Activated CD4-positive, alpha-beta T cell treated with anti-CD3 and anti-CD28 coated beads, Interleukin-2, amount 10 ng/mL, durations not matched to agents 24 days and 14 days (primary cell): ENCODE measurements around the gene TERT. TPM values are rescaled to one million over a fixed set of nuclear protein-coding genes. Genes with fewer than 3 reads are reported as not detected.
"Not testable (repeated sequence)": the region's sequence is repeated elsewhere in the genome, so short reads cannot be mapped to it uniquely, and the experiment has no call there.

Experiments
- DNase-seq: peaks from one replicate; pipeline ENCODE4 v3.0.0; 2022
- H3K27ac Mint-ChIP-seq: one replicate; pipeline ENCODE4 v1.8.0; 2022; ENCODE audit warnings: mild to moderate bottlenecking, mixed read lengths
- H3K27me3 Mint-ChIP-seq: one replicate; pipeline ENCODE4 v1.8.0; 2022; ENCODE audit warnings: mixed read lengths
- H3K36me3 Mint-ChIP-seq: one replicate; pipeline ENCODE4 v1.8.0; 2022; ENCODE audit warnings: low read depth, mild to moderate bottlenecking, mixed read lengths
- H3K4me1 Mint-ChIP-seq: one replicate; pipeline ENCODE4 v1.8.0; 2021; ENCODE audit warnings: mixed read lengths
- H3K4me3 Mint-ChIP-seq: one replicate; pipeline ENCODE4 v1.8.0; 2022; ENCODE audit warnings: mild to moderate bottlenecking, moderate library complexity, mixed read lengths
- H3K9me3 Mint-ChIP-seq: one replicate; pipeline ENCODE4 v1.8.0; 2021; ENCODE audit warnings: mixed read lengths
- intact Hi-C: fragments of 100-400 bp; cut with micrococcal nuclease; formaldehyde crosslinking; loops from one replicate; pipeline ENCODE4 v1.15.1; 2023
- total RNA-seq: library from RNA; stranded (reverse); gene quantifications from 2 replicates; pipeline ENCODE4 v1.2.3, GENCODE V29; 2022

Gene TERT
- total RNA-seq, 1 donor from 2014 or later = 16.8 TPM

DNA sequence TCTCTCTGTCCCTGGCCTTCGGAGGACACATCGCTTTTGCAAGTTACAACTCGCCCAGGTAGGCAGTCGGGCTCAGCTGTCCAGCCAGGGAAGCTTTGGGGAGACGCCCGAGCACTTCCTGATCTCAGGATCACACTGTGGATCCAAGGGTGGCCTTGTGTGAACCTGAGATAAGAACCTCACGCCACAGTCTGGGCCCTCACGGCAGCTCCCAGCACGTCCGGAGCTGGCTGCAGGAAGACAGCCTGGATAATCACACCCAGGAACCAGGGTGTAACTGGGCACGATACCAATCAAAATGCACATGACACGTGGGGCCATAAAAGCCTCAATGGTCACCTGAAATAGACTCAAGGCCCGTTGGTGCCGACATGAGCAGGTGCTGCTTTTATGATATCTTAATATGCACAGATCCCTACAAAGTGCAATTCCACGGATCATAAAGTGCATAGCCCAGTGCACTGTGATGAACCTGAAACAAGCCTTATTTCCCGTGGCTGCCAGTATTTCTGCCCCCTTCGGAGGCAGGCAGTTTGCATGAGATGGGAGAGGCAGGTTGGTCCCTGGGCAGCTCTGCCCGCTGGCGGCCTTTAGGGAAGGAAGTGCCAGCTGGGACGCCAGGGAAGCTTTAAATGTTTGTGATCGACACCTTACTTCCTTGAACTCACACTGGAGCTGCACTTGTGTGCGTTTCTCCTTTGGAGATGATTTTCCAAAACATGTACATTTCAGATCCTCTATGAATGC is 55.2 kb downstream of the TERT start:
- no peaks in the 10 kb centered on the region for H3K36me3 Mint-ChIP-seq
- H3K4me3 Mint-ChIP-seq = no peak overlapping the region
- no peak for DNase-seq
- no peak overlapping the region for H3K27ac Mint-ChIP-seq
- peaks cover 4% of the 10 kb centered on the region for H3K9me3 Mint-ChIP-seq
- peaks cover 3% of the 10 kb centered on the region for H3K27me3 Mint-ChIP-seq
- intact Hi-C loops = no loop called here
- H3K4me1 Mint-ChIP-seq = no peaks in the 10 kb centered on the region

DNA sequence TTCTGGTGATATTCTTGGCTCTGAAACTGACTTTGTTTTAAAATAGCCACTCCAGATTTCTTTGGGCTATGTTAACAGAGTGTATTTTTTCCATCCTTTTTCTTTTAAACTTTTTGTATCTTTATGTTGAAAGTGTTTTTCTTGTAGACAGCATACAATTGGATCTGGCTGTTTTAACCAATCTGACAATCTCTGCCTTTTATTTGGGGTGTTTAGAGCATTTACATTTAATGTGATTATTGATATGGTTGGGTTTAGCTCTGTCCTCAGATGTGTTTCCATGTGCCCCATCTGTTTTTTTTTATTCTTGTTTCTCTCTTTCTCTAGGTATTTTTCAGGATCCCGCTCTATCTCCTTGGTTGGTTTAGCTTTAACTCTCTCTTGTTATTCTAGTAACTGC is 59.0 kb downstream of the TERT start:
- peaks cover 3% of the 10 kb centered on the region for H3K27me3 Mint-ChIP-seq

DNA sequence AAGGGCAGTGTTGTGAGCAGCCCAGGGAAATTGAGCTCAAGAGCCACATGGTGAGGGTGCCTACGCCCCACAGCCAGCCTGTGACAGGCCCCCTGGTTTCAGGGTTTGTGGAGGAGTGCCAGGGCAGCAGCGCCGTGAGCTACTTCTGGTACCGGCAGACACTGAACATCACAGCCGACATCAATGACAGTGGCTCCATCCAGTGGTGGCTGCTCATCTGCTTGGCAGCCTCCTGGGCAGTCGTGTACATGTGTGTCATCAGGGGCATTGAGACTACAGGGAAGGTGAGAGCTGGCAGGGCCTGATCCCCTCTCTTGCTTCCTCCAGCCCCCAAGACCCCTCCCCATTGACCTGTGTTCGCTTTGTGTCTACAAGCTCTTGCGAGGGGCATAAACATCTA is 59.5 kb downstream of the TERT start:
- Mint-ChIP-seq H3K36me3 (no peaks in the 10 kb centered on the region), H3K4me1 (no peaks in the 10 kb centered on the region), H3K27ac (no peak overlapping the region), H3K4me3 (no peak overlapping the region), H3K27me3 (peaks cover 3% of the 10 kb centered on the region), H3K9me3 (peaks cover 4% of the 10 kb centered on the region)
- DNase-seq = no peak
- intact Hi-C loops = no loop called here

More for the DNA sequence above, 59.0 kb downstream of the TERT start:
- no peak for DNase-seq
- intact Hi-C loops = no loop called here
- H3K4me3 Mint-ChIP-seq = no peak overlapping the region
- no peaks in the 10 kb centered on the region for H3K36me3 Mint-ChIP-seq
- H3K4me1 Mint-ChIP-seq = no peaks in the 10 kb centered on the region
- peaks cover 4% of the 10 kb centered on the region for H3K9me3 Mint-ChIP-seq
- H3K27ac Mint-ChIP-seq = no peak overlapping the region

DNA sequence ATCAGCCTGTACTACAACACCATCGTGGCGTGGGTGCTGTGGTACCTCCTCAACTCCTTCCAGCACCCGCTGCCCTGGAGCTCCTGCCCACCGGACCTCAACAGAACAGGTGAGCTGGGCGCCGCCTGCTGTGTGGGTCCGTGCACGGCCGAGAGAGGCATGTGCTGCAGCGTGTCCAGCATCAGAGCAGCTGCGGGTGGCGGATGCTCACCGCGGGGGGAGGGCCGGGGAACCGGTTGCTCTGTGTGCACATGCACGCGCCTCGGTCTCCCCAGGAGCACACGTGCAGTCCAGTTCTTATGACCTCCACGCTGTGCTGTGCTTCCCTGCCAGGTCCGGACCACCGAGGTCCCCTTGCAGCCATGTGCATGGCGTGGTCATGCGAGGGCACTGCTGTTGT is 62.1 kb downstream of the TERT start:
- Mint-ChIP-seq H3K4me3 (no peak overlapping the region), H3K9me3 (peaks cover 4% of the 10 kb centered on the region), H3K36me3 (no peaks in the 10 kb centered on the region), H3K27me3 (peaks cover 6% of the 10 kb centered on the region), H3K4me1 (peaks cover 5% of the 10 kb centered on the region), H3K27ac (no peak overlapping the region)
- intact Hi-C loops = no loop called here
- no peak for DNase-seq

DNA sequence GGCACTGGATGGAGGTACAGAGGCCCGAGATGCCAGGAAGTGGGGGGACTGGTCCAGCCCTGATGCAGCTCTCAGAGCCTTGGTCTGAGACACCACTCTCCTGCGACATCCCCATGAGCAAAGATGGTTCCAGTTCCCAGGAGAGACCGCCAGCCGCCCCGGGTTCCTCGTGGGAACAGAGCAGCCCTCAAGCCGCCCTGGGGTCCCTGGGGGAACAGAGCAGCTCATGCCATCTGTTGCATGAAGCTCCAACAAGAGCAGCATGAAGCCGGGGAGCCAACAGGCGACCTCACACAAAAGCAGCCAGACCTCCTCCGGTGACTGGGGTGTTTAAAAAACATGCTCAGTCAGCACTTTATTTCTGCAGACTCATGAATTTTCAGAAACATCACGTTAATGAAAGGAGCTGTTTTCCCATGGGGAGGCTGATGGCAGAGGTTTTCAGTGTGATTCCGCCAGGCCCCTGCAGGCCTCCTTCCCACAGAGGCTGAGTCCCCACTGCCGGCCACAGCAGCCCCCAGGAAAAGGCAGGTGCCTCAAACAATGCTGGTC is 63.4 kb downstream of the TERT start:
- H3K36me3 Mint-ChIP-seq = no peaks in the 10 kb centered on the region
- DNase-seq = no peak
- H3K27ac Mint-ChIP-seq = no peak overlapping the region
- H3K27me3 Mint-ChIP-seq = peaks cover 6% of the 10 kb centered on the region
- H3K4me3 Mint-ChIP-seq = no peak overlapping the region
- H3K4me1 Mint-ChIP-seq = peaks cover 5% of the 10 kb centered on the region
- intact Hi-C loops = no loop called here
- H3K9me3 Mint-ChIP-seq = peaks cover 4% of the 10 kb centered on the region

DNA sequence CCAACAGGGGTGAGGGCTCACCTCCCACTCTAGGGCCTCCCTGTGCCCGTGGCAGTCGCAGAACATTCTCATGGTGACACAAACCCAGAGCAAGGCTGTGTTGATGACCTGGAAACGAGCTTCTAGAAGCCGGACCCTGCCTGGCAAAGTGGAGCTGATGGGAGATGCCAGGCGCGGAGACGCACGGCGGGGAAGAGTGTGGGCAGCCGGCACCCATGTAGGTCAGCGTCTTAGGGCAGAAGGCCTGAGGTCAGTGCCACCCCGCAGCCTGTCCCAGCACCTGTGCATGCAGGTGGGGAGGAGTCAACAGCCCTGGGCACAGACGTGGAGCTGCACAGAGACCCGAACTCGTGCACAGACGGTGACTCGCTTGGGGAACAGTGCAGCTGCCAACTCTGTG is 64.3 kb downstream of the TERT start:
- Mint-ChIP-seq H3K36me3 (no peaks in the 10 kb centered on the region), H3K27ac (no peak overlapping the region), H3K4me1 (peaks cover 5% of the 10 kb centered on the region), H3K27me3 (peaks cover 4% of the 10 kb centered on the region), H3K9me3 (no peaks in the 10 kb centered on the region), H3K4me3 (no peak overlapping the region)
- DNase-seq = no peak
- intact Hi-C loops = no loop called here

DNA sequence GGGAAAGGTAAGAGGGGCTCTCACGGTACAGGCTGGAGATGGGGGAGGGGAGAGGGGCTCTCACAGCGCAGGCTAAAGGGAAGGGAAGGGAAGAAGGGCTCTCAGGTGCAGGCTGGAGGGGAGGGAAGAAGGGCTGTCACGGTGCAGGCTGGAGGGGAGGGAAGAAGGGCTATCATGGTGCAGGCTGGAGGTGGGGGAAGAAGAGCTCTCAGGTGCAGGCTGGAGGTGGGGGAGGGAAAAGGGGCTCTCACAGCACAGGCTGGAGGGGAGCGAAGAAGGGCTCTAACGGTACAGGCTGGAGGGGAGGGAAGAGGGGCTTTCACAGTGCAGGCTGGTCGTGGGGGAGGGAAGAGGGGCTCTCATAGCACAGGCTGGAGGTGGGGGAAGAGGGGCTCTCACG is 65.0 kb downstream of the TERT start:
- Mint-ChIP-seq H3K4me1 (peaks cover 5% of the 10 kb centered on the region), H3K36me3 (no peaks in the 10 kb centered on the region), H3K27ac (no peak overlapping the region), H3K27me3 (peaks cover 4% of the 10 kb centered on the region), H3K9me3 (no peaks in the 10 kb centered on the region), H3K4me3 (no peak overlapping the region)
- DNase-seq = no peak
- intact Hi-C loops = no loop called here

DNA sequence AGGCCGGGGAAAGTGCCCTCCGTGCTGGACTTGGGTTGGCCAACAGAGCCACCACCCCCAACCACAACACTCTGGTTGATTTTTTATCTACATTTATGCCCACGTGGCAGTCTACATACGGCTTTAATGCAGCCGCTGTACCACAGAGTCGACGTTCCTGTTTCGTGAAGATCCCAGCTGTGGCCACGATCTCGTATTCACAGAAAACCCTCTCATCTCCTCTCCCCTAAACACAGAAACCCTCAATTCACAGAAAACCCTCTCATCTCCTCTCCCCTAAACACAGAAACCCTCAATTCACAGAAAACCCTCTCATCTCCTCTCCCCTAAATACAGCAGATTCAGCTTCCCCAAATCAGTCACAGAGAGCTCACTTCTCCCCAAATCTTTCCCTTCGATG is 65.8 kb downstream of the TERT start:
- H3K4me3 Mint-ChIP-seq, H3K9me3 Mint-ChIP-seq, H3K36me3 Mint-ChIP-seq, DNase-seq, H3K4me1 Mint-ChIP-seq, H3K27ac Mint-ChIP-seq, intact Hi-C loops, H3K27me3 Mint-ChIP-seq: not testable (repeated sequence)

DNA sequence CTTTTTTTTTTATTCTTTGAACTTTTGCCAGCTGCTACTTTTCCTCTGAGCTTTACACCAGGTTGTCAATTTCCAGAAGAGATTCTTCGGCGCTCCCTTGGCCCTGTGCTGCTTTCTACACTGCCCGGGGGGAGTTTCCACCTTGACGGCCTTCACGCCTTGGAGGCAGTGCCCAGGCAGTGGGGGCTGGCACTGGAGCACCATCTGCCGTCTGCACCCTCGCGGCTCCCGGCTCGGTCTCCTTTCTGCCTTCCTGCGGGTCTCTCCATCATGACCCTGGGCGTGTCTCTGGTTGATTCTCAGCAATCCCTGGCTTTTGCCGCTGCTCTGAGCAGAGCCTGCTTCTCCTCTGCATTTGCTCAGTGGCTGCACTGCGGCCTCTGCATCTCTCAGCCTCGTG is 66.7 kb downstream of the TERT start:
- intact Hi-C loops = no loop called here
- Mint-ChIP-seq H3K4me1 (peaks cover 5% of the 10 kb centered on the region), H3K9me3 (no peaks in the 10 kb centered on the region), H3K36me3 (no peaks in the 10 kb centered on the region), H3K4me3 (no peak overlapping the region), H3K27ac (no peak overlapping the region), H3K27me3 (peaks cover 4% of the 10 kb centered on the region)
- DNase-seq = no peak

DNA sequence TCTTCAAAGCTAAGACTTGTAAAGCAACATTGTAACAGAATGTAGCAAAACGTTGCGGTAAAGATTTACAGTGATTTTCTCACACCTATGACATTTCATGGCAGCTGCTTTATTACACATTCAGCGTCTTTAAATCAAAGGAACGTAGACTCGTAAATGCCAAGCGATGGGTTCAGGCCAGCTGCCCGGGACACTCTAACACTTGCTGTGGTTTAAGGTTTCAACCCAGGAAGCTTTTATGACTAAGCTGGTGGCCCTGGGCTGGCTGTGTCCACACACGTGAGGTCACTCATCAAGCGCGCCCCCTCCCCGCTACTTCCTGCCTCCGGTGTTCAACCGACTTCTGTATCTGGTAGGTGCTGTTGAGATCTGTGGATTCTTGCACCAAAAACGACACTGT is 67.2 kb downstream of the TERT start:
- Mint-ChIP-seq H3K27me3 (peaks cover 4% of the 10 kb centered on the region), H3K27ac (no peak overlapping the region)

DNA sequence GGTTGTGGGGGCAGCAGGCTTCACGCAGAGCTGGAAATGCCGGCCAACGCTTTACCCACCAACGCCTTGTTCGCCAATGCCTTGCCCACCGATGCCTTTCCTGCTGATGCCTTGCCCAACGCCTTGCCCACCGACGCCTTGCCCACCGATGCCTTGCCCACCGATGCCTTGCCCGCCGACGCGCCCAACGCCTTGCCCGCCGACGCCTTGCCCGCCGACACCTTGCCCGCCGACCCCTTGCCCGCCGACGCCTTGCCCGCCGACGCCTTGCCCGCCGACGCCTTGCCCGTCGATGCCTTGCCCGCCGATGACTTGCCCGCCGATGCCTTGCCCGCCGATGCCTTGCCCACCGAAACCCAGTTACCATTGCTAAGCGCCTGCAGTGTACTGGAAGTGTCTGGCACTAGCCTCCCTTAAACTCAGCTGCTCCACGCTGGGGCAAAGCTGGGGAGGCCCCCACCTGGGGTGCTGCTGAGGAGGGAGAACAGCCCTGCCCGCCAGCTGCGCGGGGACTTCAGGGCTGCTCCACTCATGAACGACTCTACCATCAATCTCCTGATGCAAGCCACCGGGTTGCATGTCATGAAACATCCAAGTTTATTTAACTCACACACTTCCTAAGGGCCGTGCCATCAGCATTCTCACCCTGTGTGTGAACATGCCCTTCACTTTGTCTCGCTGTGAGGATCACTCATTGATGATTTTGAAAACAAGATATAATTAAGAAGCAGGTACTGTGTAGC is 67.9 kb downstream of the TERT start:
- Mint-ChIP-seq H3K27me3 (peaks cover 4% of the 10 kb centered on the region), H3K4me1 (peaks cover 5% of the 10 kb centered on the region), H3K36me3 (no peaks in the 10 kb centered on the region), H3K9me3 (no peaks in the 10 kb centered on the region), H3K27ac (no peak overlapping the region), H3K4me3 (no peak overlapping the region)
- intact Hi-C loops = no loop called here
- no peak for DNase-seq

More for the DNA sequence above, 67.2 kb downstream of the TERT start:
- Mint-ChIP-seq H3K4me1 (peaks cover 5% of the 10 kb centered on the region), H3K4me3 (no peak overlapping the region), H3K9me3 (no peaks in the 10 kb centered on the region), H3K36me3 (no peaks in the 10 kb centered on the region)
- intact Hi-C loops = no loop called here
- no peak for DNase-seq

DNA sequence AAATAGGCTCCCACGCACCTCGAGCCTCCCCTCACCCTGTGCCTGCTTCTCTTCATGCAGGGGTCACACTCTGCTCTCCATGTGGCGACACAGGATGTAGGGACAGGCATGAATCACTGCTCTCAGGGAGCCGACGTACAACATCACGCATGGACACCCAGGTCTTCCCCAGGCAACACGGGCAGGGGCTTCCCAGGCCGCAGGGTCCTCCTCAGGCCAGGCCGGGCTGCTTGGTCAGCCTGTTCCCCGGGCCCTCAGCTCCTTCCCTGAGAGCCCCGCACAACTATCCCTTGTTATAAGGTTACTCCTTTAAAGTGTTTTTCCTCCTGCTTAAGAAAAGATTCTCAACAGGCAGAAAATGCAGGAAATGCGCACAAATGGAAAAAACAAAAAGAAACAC is 68.6 kb downstream of the TERT start:
- Mint-ChIP-seq H3K27ac (no peak overlapping the region), H3K4me3 (no peak overlapping the region), H3K9me3 (no peaks in the 10 kb centered on the region), H3K36me3 (no peaks in the 10 kb centered on the region), H3K4me1 (peaks cover 5% of the 10 kb centered on the region), H3K27me3 (peaks cover 4% of the 10 kb centered on the region)
- intact Hi-C loops = no loop called here
- DNase-seq = no peak

DNA sequence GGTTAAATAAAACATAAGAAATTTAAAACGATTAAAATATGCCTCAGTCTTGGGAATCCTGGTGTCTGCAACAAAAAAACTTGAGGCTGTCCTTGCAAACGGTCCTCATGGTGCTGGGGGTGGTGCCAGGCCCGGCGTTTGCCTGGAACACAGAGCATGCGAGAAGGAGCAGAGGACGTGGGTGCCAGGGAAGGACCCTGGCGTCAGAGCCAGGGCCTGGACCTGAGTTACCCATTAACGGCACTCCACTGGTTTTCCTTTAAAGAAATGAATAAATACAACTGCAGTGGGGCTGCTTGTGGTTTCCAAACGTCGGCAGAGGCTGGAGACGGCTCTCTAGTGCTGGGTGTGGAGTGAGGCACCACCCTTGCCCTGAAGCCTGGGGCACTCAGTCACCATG is 69.8 kb downstream of the TERT start, which contains the start of gene SLC6A18:
Gene SLC6A18 (plus strand): TSS at position 301 of the 400 bp plus-strand sequence. CDS start 97 bp downstream, at position 398.
- intact Hi-C loops = no loop called here
- DNase-seq = no peak
- H3K36me3 Mint-ChIP-seq = no peaks in the 10 kb centered on the region
- H3K4me3 Mint-ChIP-seq = no peak within 1 kb of the TSS
- H3K27me3 Mint-ChIP-seq = peaks cover 4% of the 10 kb centered on the region
- H3K4me1 Mint-ChIP-seq = peaks cover 5% of the 10 kb centered on the region
- H3K9me3 Mint-ChIP-seq = no peaks in the 10 kb centered on the region
- no peak within 1 kb of the TSS for H3K27ac Mint-ChIP-seq

DNA sequence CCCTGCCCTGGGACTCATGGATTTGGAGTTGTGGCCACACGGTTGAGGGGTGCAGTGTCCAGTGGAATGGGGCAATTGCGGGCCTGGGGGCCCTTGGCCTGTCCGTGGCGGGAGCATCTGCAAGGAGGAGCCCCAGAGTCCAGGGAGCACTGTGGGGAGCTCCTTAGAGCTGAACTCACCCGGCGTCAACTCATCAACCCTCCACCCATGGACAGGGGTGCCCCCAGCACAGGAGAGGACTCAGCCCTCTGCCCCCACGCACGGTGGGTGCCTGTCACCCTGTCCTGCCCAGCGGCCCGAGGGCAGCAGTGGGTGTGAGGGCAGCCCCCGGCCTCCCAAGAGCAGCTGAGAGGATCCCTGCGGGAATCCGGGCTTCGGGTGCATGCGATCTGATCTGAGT is 70.2 kb downstream of the TERT start:
- Mint-ChIP-seq H3K27ac (no peak overlapping the region), H3K9me3 (no peaks in the 10 kb centered on the region), H3K36me3 (no peaks in the 10 kb centered on the region), H3K27me3 (peaks cover 4% of the 10 kb centered on the region), H3K4me1 (peaks cover 5% of the 10 kb centered on the region), H3K4me3 (no peak overlapping the region)
- intact Hi-C loops = no loop called here
- no peak for DNase-seq
